Neural cell (in vitro differentiated cells): ENCODE measurements around the gene SIDT1. TPM values are rescaled to one million over a fixed set of nuclear protein-coding genes. Genes with fewer than 3 reads are reported as not detected.

Source experiments
- H2AFZ ChIP-seq: fragments of 200-600, 300-800 bp; sonication (generic), shearing (Covaris generic); 2 replicates; pipeline ENCODE4 v1.6.0; 2014; ENCODE audit warnings: low read depth, mild to moderate bottlenecking, antibody characterized with exemption, low read length, moderate library complexity
- H3F3A ChIP-seq: fragments of 200-600 bp; shearing (Covaris generic); 2 replicates; pipeline ENCODE4 v1.6.1; 2016; ENCODE audit warnings: mild to moderate bottlenecking, moderate library complexity, mixed read lengths, antibody characterized with exemption, low read length; ENCODE audit not compliant: insufficient read depth, poor library complexity, severe bottlenecking
- H3K27ac ChIP-seq: fragments of 200-600, 300-800 bp; sonication (generic), shearing (Covaris generic); 2 replicates; pipeline ENCODE4 v1.5.1; 2014; ENCODE audit warnings: mild to moderate bottlenecking, low read length, moderate library complexity
- H3K27me3 ChIP-seq: fragments of 300-800, 200-600 bp; sonication (generic), shearing (Covaris generic); 2 replicates; pipeline ENCODE4 v1.6.0; 2014; ENCODE audit warnings: mild to moderate bottlenecking, low read depth, low read length, moderate library complexity; ENCODE audit not compliant: insufficient read depth
- H3K36me3 ChIP-seq: fragments of 300-800, 200-600 bp; sonication (generic), shearing (Covaris generic); 2 replicates; pipeline ENCODE4 v1.5.1; 2014; ENCODE audit warnings: mild to moderate bottlenecking, antibody characterized with exemption, low read length, moderate library complexity; ENCODE audit not compliant: insufficient read depth
- H3K4me2 ChIP-seq: fragments of 300-800, 200-600 bp; sonication (generic), shearing (Covaris generic); 2 replicates; pipeline ENCODE4 v1.6.0; 2014; ENCODE audit warnings: mild to moderate bottlenecking, low read length
- H3K4me3 ChIP-seq: fragments of 300-800, 200-600 bp; sonication (generic), shearing (Covaris generic); 2 replicates; pipeline ENCODE4 v1.5.1; 2014; ENCODE audit warnings: mild to moderate bottlenecking, low read length, moderate library complexity
- H3K79me2 ChIP-seq: fragments of 200-600 bp; shearing (Covaris generic); replicated peaks from 2 replicates; pipeline ENCODE4 v1.6.0; 2014; ENCODE audit warnings: mild to moderate bottlenecking, low read length, moderate library complexity; ENCODE audit not compliant: insufficient read depth
- H3K9ac ChIP-seq: fragments of 300-800, 200-600 bp; sonication (generic), shearing (Covaris generic); 2 replicates; pipeline ENCODE4 v1.6.1; 2016; ENCODE audit warnings: mild to moderate bottlenecking, low read length, mixed read lengths
- H3K9me2 ChIP-seq: fragments of 200-600 bp; shearing (Covaris generic); 2 replicates; pipeline ENCODE4 v1.6.1; 2016; ENCODE audit warnings: mild to moderate bottlenecking, low read length, mixed read lengths; ENCODE audit not compliant: insufficient read depth
- H3K9me3 ChIP-seq: fragments of 200-600, 300-800 bp; sonication (generic), shearing (Covaris generic); 2 replicates; pipeline ENCODE4 v1.6.1; 2016; ENCODE audit warnings: mild to moderate bottlenecking, mixed run types, low read length, moderate library complexity, mixed read lengths
- H4K20me1 ChIP-seq: fragments of 200-600 bp; shearing (Covaris generic); 2 replicates; pipeline ENCODE4 v1.6.1; 2016; ENCODE audit warnings: mild to moderate bottlenecking, mixed run types; ENCODE audit not compliant: insufficient read depth
- EP300 ChIP-seq: fragments of 450-650 bp; conservative IDR thresholded peaks from 2 replicates; pipeline ENCODE4 v1.6.1; 2014; ENCODE audit warnings: antibody characterized with exemption, mild to moderate bottlenecking, moderate library complexity; ENCODE audit not compliant: poor library complexity, severe bottlenecking
- EZH2 ChIP-seq: fragments of 200-600, 300-800 bp; shearing (Covaris generic), sonication (generic); IDR thresholded peaks from 2 replicates; pipeline ENCODE4 v1.6.1; 2014; ENCODE audit warnings: antibody characterized with exemption, low read length, borderline replicate concordance, mild to moderate bottlenecking; ENCODE audit not compliant: insufficient read depth, poor library complexity, severe bottlenecking
- MXI1 ChIP-seq: fragments of 450-650 bp; conservative IDR thresholded peaks from 2 replicates; pipeline ENCODE4 v1.6.1; 2014; ENCODE audit warnings: antibody characterized with exemption, mild to moderate bottlenecking; ENCODE audit not compliant: poor library complexity, severe bottlenecking
- POLR2AphosphoS5 ChIP-seq: IDR thresholded peaks from 2 replicates; pipeline ENCODE4 v1.6.1; 2012
- RAD21 ChIP-seq: fragments of 450-650 bp; conservative IDR thresholded peaks from 2 replicates; pipeline ENCODE4 v1.6.1; 2014; ENCODE audit warnings: antibody characterized with exemption, mild to moderate bottlenecking, moderate library complexity
- SMC3 ChIP-seq: fragments of 450-650 bp; conservative IDR thresholded peaks from 2 replicates; pipeline ENCODE4 v1.6.1; 2014; ENCODE audit warnings: antibody characterized with exemption, mild to moderate bottlenecking, moderate library complexity; ENCODE audit not compliant: poor library complexity
- TAF1 ChIP-seq: IDR thresholded peaks from 2 replicates; pipeline ENCODE4 v1.6.1; 2012; ENCODE audit warnings: low read depth
- polyA plus RNA-seq: library from polyadenylated mRNA; depleted of rRNA; stranded (reverse); fragments of >200 nt; gene quantifications from 2 replicates; pipeline ENCODE4 v1.2.3, GENCODE V29; 2014
- TF ChIP-seq, protein P1 (sequence below): fragments of 450-650 bp; IDR thresholded peaks from 2 replicates; pipeline ENCODE4 v1.5.1; 2014; ENCODE audit warnings: antibody characterized with exemption, mild to moderate bottlenecking, moderate library complexity; ENCODE audit not compliant: poor library complexity, severe bottlenecking
- TF ChIP-seq, protein P2 (sequence below): IDR thresholded peaks from 2 replicates; pipeline ENCODE4 v1.6.1; 2012; ENCODE audit warnings: borderline replicate concordance

The SIDT1 gene
- polyA plus RNA-seq, 1 donor from 2014 or later = 0.22 TPM

GRCh38 chr3:113660896-113661295, 128.5 kb downstream of the SIDT1 start:
- Histone ChIP-seq H3K4me3 (no peak overlapping the region), H4K20me1 (no peaks in the 10 kb centered on the region), H3K9me2 (no peaks in the 10 kb centered on the region), H3K9ac (no peak overlapping the region), H3K36me3 (peaks cover 16% of the 10 kb centered on the region), H3K4me2 (no peak overlapping the region), H3K27me3 (no peaks in the 10 kb centered on the region), H2AFZ (no peak overlapping the region), H3F3A (no peaks in the 10 kb centered on the region), H3K27ac (no peak overlapping the region), H3K79me2 (no peaks in the 10 kb centered on the region), H3K9me3 (no peaks in the 10 kb centered on the region)
- TF ChIP-seq RAD21 (no peak), POLR2AphosphoS5 (no peak), MXI1 (no peak), EZH2 (no peak), SMC3 (no peak), TAF1 (no peak), EP300 (no peak)
- TF ChIP-seq, protein P1, sequence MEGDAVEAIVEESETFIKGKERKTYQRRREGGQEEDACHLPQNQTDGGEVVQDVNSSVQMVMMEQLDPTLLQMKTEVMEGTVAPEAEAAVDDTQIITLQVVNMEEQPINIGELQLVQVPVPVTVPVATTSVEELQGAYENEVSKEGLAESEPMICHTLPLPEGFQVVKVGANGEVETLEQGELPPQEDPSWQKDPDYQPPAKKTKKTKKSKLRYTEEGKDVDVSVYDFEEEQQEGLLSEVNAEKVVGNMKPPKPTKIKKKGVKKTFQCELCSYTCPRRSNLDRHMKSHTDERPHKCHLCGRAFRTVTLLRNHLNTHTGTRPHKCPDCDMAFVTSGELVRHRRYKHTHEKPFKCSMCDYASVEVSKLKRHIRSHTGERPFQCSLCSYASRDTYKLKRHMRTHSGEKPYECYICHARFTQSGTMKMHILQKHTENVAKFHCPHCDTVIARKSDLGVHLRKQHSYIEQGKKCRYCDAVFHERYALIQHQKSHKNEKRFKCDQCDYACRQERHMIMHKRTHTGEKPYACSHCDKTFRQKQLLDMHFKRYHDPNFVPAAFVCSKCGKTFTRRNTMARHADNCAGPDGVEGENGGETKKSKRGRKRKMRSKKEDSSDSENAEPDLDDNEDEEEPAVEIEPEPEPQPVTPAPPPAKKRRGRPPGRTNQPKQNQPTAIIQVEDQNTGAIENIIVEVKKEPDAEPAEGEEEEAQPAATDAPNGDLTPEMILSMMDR = no peak
- TF ChIP-seq, protein P2, sequence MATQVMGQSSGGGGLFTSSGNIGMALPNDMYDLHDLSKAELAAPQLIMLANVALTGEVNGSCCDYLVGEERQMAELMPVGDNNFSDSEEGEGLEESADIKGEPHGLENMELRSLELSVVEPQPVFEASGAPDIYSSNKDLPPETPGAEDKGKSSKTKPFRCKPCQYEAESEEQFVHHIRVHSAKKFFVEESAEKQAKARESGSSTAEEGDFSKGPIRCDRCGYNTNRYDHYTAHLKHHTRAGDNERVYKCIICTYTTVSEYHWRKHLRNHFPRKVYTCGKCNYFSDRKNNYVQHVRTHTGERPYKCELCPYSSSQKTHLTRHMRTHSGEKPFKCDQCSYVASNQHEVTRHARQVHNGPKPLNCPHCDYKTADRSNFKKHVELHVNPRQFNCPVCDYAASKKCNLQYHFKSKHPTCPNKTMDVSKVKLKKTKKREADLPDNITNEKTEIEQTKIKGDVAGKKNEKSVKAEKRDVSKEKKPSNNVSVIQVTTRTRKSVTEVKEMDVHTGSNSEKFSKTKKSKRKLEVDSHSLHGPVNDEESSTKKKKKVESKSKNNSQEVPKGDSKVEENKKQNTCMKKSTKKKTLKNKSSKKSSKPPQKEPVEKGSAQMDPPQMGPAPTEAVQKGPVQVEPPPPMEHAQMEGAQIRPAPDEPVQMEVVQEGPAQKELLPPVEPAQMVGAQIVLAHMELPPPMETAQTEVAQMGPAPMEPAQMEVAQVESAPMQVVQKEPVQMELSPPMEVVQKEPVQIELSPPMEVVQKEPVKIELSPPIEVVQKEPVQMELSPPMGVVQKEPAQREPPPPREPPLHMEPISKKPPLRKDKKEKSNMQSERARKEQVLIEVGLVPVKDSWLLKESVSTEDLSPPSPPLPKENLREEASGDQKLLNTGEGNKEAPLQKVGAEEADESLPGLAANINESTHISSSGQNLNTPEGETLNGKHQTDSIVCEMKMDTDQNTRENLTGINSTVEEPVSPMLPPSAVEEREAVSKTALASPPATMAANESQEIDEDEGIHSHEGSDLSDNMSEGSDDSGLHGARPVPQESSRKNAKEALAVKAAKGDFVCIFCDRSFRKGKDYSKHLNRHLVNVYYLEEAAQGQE = no peak

- no peak overlapping the region for H3K9ac ChIP-seq
- no peaks in the 10 kb centered on the region for H3K27me3 ChIP-seq
- no peaks in the 10 kb centered on the region for H3K9me2 ChIP-seq
- H3K4me3 ChIP-seq = no peak overlapping the region
- no peaks in the 10 kb centered on the region for H3K9me3 ChIP-seq
- no peak overlapping the region for H3K4me2 ChIP-seq
- no peak overlapping the region for H3K27ac ChIP-seq
- no peak overlapping the region for H2AFZ ChIP-seq
- H3K36me3 ChIP-seq = peaks cover 9% of the 10 kb centered on the region
- H3K79me2 ChIP-seq = no peaks in the 10 kb centered on the region
- H4K20me1 ChIP-seq = no peaks in the 10 kb centered on the region
- TF ChIP-seq MXI1 (no peak), RAD21 (no peak), POLR2AphosphoS5 (no peak), SMC3 (no peak), EP300 (no peak), TAF1 (no peak), EZH2 (no peak)
- TF ChIP-seq, protein P1 = no peak
- TF ChIP-seq, protein P2 = no peak
- H3F3A ChIP-seq = no peaks in the 10 kb centered on the region
Observed at GRCh38 chr3:113662824-113663223, 130.5 kb downstream of the SIDT1 start.
